ENCODE results near the gene FAM50A.

The FAM50A gene

GRCh38 chrX:154440623-154441357 is 3.2 kb upstream of the FAM50A start:
- no peak for DNase-seq

GRCh38 chrX:154441564-154441963 is 2.4 kb upstream of the FAM50A start:
- peak; percentile 29 for DNase-seq

- DNase-seq: no peak
Measured at GRCh38 chrX:154441984-154442707, 1.8 kb upstream of the FAM50A start.

- no peak for DNase-seq
Measured at GRCh38 chrX:154443479-154443910, 446 bp upstream of the FAM50A start.

- no peak for DNase-seq
Measured at GRCh38 chrX:154444755-154445246, 860 bp downstream of the FAM50A start.

GRCh38 chrX:154445776-154446175 is 1.8 kb downstream of the FAM50A start:
- DNase-seq: no peak

- no peak for DNase-seq
Measured at GRCh38 chrX:154446430-154446829, 2.5 kb downstream of the FAM50A start.

GRCh38 chrX:154448484-154448883 is 4.5 kb downstream of the FAM50A start:
- no peak for DNase-seq

GRCh38 chrX:154449618-154450017 is 5.7 kb downstream of the FAM50A start:
- no peak for DNase-seq

- no peak for DNase-seq
Measured at GRCh38 chrX:154450312-154450711, 6.4 kb downstream of the FAM50A start.

- no peak for DNase-seq
Measured at GRCh38 chrX:154452823-154453222, 8.9 kb downstream of the FAM50A start.

- peak; percentile 76 for DNase-seq
Measured at GRCh38 chrX:154457491-154458115, 13.7 kb downstream of the FAM50A start.

- peak; percentile 76 for DNase-seq
Measured at GRCh38 chrX:154458116-154458953, 14.4 kb downstream of the FAM50A start, which contains the start of gene PLXNA3. Gene PLXNA3, plus strand, starts transcription at chrX:154458281. Its CDS starts 1,903 bp downstream, at chrX:154460184.

- peak; percentile 38 for DNase-seq
Measured at GRCh38 chrX:154458954-154459778, 15.2 kb downstream of the FAM50A start.

- no peak for DNase-seq
Measured at GRCh38 chrX:154459832-154460231, 15.9 kb downstream of the FAM50A start.

GRCh38 chrX:154460326-154460725 is 16.4 kb downstream of the FAM50A start:
- DNase-seq: no peak

- DNase-seq: no peak
Measured at GRCh38 chrX:154462396-154462795, 18.5 kb downstream of the FAM50A start.

- no peak for DNase-seq
Measured at GRCh38 chrX:154463611-154464220, 19.8 kb downstream of the FAM50A start.

GRCh38 chrX:154464806-154465365 is 20.9 kb downstream of the FAM50A start:
- DNase-seq: no peak

- no peak for DNase-seq
Measured at GRCh38 chrX:154465601-154466000, 21.7 kb downstream of the FAM50A start.

GRCh38 chrX:154466036-154466435 is 22.1 kb downstream of the FAM50A start:
- DNase-seq: no peak

Data from CD4-positive, alpha-beta T cell treated with Interleukin-17A for 4 hours (primary cell).